Testis (tissue), 3 donors: ENCODE results near the gene SLC39A13. TPM values are rescaled to one million over a fixed set of nuclear protein-coding genes. Genes with fewer than 3 reads are reported as not detected.

Source experiments
- DNase-seq: peaks from one replicate; pipeline ENCODE4 v3.0.0-alpha.2; 2019
- H3K27ac ChIP-seq, 2 donors: fragments of 200-600 bp; sonication (generic); one replicate each; pipeline ENCODE4 v1.5.1; 2019
- H3K27me3 ChIP-seq: fragments of 200-600 bp; sonication (generic); one replicate; pipeline ENCODE4 v1.5.1; 2019
- H3K36me3 ChIP-seq: fragments of 200-600 bp; sonication (generic); one replicate; pipeline ENCODE4 v1.5.1; 2017; ENCODE audit warnings: low read depth; ENCODE audit errors: missing control alignments
- H3K4me1 ChIP-seq: fragments of 200-600 bp; sonication (generic); one replicate; pipeline ENCODE4 v1.5.1; 2019
- H3K4me3 ChIP-seq, 2 donors: fragments of 200-600 bp; sonication (generic); one replicate each; pipeline ENCODE4 v1.5.1; 2017 to 2019
- H3K9me3 ChIP-seq: fragments of 200-600 bp; sonication (generic); one replicate; pipeline ENCODE4 v1.5.1; 2017
- CTCF ChIP-seq, 3 experiments: fragments of 450-650 bp in 2 of 3; fragments of 200-600 bp in 1 of 3; sonication (generic) in 1 of 3; IDR thresholded peaks; one replicate each; pipeline ENCODE4 v1.5.1; 2016 to 2019; ENCODE audit warnings: antibody characterized with exemption in 3 of 3, mild to moderate bottlenecking in 2 of 3, moderate library complexity in 1 of 3
- POLR2A ChIP-seq: fragments of 450-650 bp; IDR thresholded peaks from one replicate; pipeline ENCODE4 v1.6.1; 2017; ENCODE audit warnings: antibody characterized with exemption, mild to moderate bottlenecking, moderate library complexity
- WGBS, 2 donors: methylation state at CpG; one replicate each; pipeline ENCODE4 v1.1.5; 2018; 5-methylcytosine and 5-hydroxymethylcytosine counted together
- intact Hi-C: fragments of 100-400 bp; cut with DNase I; formaldehyde crosslinking; loops from one replicate; pipeline ENCODE4 v1.15.1; 2023; ENCODE audit warnings: low total_unique reads
- polyA plus RNA-seq: library from polyadenylated mRNA; stranded (reverse); fragments of 350-450 nt; fragmentation: Illumina TruSeq; extraction: RNeasy Lipid Tissue Mini Kit (QIAGEN cat#74804); gene quantifications from one replicate; pipeline ENCODE4 v1.2.3, GENCODE V29; 2014; ENCODE audit warnings: low read depth, low replicate concordance; ENCODE audit not compliant: insufficient read depth
- total RNA-seq, 2 donors: library from RNA; depleted of rRNA; stranded (reverse); fragments of >200 nt; gene quantifications; one replicate each; pipeline ENCODE4 v1.2.3, GENCODE V29; 2016

Gene SLC39A13
- total and polyA plus RNA-seq, 3 donors from 2014 or later = 95.1 to 99.2 (median 98.1) TPM

GRCh38 chr11:47446833-47447232 is 38.4 kb downstream of the SLC39A13 start:
- Histone ChIP-seq H3K27ac (no peak overlapping the region), H3K27me3 (no peaks in the 10 kb centered on the region), H3K9me3 (no peaks in the 10 kb centered on the region), H3K4me1 (no peaks in the 10 kb centered on the region), H3K4me3 (no peak overlapping the region), H3K36me3 (no peaks in the 10 kb centered on the region)
- 93 to 95% methylated on average over 9 of the region's 9 CpGs for WGBS, 2 donors
- no peak for DNase-seq
- intact Hi-C loops = no loop called here
- TF ChIP-seq CTCF (IDR thresholded peaks at IDR 0.05) (no peak), POLR2A (no peak)

- Histone ChIP-seq H3K4me3 (no peak overlapping the region), H3K9me3 (no peaks in the 10 kb centered on the region), H3K27me3 (no peaks in the 10 kb centered on the region), H3K36me3 (no peaks in the 10 kb centered on the region), H3K4me1 (no peaks in the 10 kb centered on the region), H3K27ac (no peak overlapping the region)
- TF ChIP-seq POLR2A = no peak
- TF ChIP-seq CTCF (IDR thresholded peaks at IDR 0.05) = no peak
- WGBS, 2 donors = 94% methylated on average over 9 to 12 of the region's 12 CpGs
- intact Hi-C loops = no loop called here
- DNase-seq = no peak
Measured at GRCh38 chr11:47447906-47448305, 39.5 kb downstream of the SLC39A13 start.

- no peaks in the 10 kb centered on the region for H3K4me1 ChIP-seq
- H3K27me3 ChIP-seq = no peaks in the 10 kb centered on the region
- TF ChIP-seq CTCF (IDR thresholded peaks at IDR 0.05) (no peak), POLR2A (no peak)
- WGBS, 2 donors = 60 to 83% methylated on average over 2 to 32 of the region's 32 CpGs
- no peaks in the 10 kb centered on the region for H3K9me3 ChIP-seq
- intact Hi-C loops = no loop called here
- H3K4me3 ChIP-seq = no peak within 1 kb of the TSS
- H3K27ac ChIP-seq = no peak within 1 kb of the TSS
- no peaks in the 10 kb centered on the region for H3K36me3 ChIP-seq
- DNase-seq = no peak
Measured at GRCh38 chr11:47448566-47449427, 40.4 kb downstream of the SLC39A13 start, which contains the start of gene RAPSN. TSS of gene RAPSN (minus strand) at chr11:47449136. CDS start at chr11:47448964, 172 bp downstream.

GRCh38 chr11:47449541-47449940 is 41.2 kb downstream of the SLC39A13 start:
- no peaks in the 10 kb centered on the region for H3K9me3 ChIP-seq
- no peak overlapping the region for H3K4me3 ChIP-seq
- DNase-seq = no peak
- peaks cover 6% of the 10 kb centered on the region for H3K4me1 ChIP-seq
- H3K36me3 ChIP-seq = no peaks in the 10 kb centered on the region
- H3K27ac ChIP-seq = no peak overlapping the region
- TF ChIP-seq CTCF (IDR thresholded peaks at IDR 0.05) (no peak), POLR2A (no peak)
- WGBS, 2 donors = 85 to 87% methylated on average over 4 to 8 of the region's 8 CpGs
- H3K27me3 ChIP-seq = no peaks in the 10 kb centered on the region
- intact Hi-C loops = no loop called here
